Activated CD4-positive, alpha-beta T cell treated with anti-CD3 and anti-CD28 coated beads, Interleukin-2, amount 50 U/mL, for 1 hour (primary cell): ENCODE measurements around the gene TTC28.
"Not testable (repeated sequence)": the region's sequence is repeated elsewhere in the genome, so short reads cannot be mapped to it uniquely, and the experiment has no call there.

Experiments used
- DNase-seq: peaks from one replicate; pipeline ENCODE4 v3.0.0-alpha.2; 2020

The TTC28 gene

DNA sequence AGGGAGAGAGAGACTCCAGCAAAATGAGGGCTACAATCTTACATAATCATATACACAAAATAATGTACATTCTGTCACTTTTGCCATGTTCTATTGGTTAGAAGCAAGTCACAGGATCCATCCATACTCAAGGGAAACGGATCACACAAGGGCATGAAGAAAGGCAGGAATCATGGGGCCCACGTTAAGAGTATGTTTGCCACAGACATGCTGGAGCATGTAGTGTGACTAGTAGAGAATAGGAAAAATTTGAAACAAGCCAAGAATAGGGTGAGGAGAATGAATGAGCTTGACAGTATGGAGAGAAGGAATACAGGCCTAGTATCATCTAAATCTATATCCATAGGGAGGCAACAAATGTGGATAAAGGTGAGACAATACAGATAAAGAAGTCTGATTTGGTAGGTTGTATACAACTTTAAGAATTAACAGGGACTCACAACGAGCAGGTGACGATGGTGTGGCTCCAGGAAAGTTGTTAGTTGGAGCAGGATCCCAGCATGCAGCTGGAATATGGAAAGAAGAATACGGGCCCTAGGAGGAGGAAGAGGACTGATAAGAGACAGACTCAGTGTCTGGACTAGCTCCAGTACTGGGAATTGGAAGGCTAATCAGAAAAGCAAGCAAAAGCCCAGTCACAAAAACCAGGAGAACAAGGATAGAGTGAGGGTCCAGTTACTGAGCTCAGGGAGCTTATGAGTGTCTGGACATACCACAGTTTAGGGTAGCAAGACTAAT, 458.8 kb downstream of the TTC28 start:
- DNase-seq = no peak

DNA sequence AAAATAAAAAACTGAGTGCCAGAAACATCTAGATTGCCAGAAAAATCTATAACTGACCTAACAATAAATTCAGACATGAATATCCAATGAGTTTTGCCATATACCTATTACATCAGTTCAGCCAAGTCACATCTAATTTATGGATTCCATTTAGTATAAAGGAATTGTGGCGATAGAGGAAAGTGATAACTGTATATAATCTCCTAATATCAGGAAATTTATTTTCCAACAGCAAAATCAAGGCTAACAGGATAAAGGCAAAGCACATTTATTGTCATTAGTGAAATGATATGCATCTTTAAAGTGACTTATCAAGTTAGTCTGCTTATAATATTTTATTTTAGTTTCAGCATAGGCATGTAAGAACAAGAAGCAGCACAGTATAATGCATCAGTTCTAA, 462.4 kb downstream of the TTC28 start:
- no peak for DNase-seq

DNA sequence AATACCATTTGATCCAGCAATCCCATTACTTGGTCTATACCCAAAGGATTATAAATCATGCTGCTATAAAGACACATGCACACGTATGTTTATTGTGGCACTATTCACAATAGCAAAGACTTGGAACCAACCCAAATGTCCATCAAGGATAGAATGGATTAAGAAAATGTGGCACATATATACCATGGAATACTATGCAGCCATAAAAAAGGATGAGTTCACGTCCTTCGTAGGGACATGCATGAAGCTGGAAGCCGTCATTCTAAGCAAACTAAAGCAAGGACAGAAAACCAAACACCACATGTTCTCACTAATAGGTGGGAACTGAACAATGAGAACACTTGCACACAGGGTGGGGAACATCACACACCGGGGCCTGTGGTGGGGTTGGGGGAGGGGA, 464.9 kb downstream of the TTC28 start:
- DNase-seq = not testable (repeated sequence)

DNA sequence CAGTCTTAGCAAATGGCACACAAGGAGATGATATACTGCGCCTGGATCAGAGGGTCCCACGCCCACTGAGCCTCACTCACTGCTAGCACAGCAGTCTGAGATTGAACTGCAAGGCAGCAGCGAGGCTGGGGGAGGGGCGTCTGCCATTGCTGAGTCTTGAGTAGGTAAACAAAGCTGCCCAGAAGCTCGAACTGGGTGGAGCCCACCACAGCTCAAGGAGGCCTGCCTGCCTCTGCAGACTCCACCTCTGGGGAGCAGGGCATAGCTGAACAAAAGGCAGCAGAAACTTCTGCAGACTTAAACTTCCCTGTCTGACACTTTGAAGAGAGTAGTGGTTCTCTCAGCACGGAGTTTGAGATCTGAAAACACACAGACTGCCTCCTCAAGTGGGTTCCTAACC, 470.2 kb downstream of the TTC28 start:
- DNase-seq = not testable (repeated sequence)

DNA sequence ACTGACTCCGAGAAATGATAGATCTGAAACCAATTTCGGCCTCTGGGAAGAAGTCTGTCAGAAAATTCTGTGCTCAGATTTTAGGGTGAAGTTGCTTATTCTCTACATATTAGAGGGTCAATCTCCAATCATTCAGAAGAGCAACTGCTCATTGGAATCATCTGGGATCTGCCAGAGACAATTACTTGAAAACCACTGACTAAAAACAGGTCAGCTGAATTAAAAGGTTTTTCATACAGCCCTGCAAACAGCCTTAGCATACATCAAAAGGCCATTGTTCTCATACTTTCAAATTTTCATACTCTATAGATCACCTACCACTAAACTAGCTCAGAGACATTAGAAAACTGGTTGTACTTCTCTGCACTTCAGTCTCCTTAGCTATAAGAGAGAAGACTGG, 470.9 kb downstream of the TTC28 start:
- no peak for DNase-seq

DNA sequence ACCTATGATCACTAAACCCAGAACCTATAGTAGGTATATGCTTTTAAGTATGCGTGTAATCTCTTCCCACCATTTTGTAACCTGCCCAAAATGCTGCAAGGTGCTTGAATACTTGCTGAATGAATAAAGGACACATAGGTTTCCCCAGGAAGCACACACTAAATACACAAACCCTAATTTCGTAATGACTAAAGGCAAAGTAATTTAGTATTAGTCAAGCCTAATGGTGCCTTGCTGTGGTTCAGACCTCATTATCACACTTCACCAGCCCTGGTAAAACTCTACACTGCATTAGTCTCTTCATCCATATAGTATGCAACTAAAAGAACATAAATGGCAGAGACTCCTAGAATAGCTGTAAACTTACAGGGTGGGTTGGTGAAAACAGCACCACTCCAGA, 471.6 kb downstream of the TTC28 start:
- no peak for DNase-seq

GRCh38 chr22:28207281-28208030, 472.2 kb downstream of the TTC28 start:
- no peak for DNase-seq

DNA sequence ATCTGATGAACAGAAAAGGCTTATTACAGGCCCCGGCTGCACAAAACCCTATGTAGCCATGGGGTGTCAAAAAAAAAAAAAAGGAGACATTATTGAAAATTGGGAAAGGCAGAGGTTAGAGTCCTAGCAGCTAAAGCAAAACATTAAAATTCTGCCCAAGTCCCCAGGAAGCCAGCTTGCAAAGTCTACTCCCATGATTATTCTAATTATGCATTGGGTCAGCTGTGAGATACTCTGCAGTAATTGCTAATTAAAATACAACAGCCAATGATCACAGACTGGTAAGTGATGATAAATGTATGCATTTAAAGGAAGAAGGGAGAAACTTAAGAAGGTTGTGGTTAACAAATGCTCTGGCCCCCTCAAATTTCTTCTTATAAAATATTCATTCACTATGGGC, 473.7 kb downstream of the TTC28 start:
- DNase-seq = no peak

DNA sequence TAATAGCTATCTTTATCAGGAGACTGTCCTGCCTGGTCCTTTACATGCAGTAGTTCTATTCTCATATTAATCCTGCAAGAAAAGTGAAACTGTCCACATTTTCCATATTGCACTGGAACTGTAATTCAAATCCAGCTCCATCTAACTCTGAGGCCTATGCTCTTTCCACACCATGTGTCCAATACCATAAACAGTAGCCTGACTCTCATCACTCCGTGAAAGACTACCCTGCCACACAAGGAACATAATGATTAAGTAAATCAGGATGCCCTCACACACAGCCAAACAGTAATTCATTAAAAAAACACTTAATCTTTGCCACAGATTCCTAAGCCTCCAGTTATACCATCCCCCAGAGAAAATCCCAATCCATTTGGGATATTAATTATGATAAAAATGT, 475.3 kb downstream of the TTC28 start:
- no peak for DNase-seq

- DNase-seq = no peak
Observed at GRCh38 chr22:28203286-28203685, 476.4 kb downstream of the TTC28 start.

- no peak for DNase-seq
Observed at GRCh38 chr22:28198692-28199091, 480.9 kb downstream of the TTC28 start.

GRCh38 chr22:28191571-28191970, 488.1 kb downstream of the TTC28 start:
- not testable (repeated sequence) for DNase-seq

GRCh38 chr22:28188178-28188879, 491.3 kb downstream of the TTC28 start:
- DNase-seq = no peak

GRCh38 chr22:28187612-28188011, 492.0 kb downstream of the TTC28 start:
- no peak for DNase-seq

- DNase-seq = no peak
Observed at GRCh38 chr22:28186641-28187040, 493.0 kb downstream of the TTC28 start.

DNA sequence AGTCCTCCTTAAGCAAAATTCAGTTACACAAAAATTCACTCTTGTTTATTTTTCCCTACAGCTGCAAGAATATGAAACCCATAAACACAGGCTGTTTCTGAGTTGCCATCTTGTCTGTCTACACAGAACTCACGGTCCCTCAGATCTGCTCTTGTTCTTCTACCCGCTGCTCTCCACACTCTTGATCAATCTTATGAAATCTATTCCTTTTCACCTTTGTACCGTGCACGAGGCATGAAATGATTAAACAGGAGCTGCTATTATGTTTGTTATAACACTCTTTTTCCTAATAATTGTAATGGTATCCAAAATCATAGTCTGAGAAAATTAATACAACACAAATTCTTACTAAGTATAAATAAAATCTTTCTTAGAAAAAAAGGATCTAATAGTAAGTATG, 494.5 kb downstream of the TTC28 start:
- no peak for DNase-seq

GRCh38 chr22:28183078-28183860, 496.4 kb downstream of the TTC28 start:
- DNase-seq = no peak

DNA sequence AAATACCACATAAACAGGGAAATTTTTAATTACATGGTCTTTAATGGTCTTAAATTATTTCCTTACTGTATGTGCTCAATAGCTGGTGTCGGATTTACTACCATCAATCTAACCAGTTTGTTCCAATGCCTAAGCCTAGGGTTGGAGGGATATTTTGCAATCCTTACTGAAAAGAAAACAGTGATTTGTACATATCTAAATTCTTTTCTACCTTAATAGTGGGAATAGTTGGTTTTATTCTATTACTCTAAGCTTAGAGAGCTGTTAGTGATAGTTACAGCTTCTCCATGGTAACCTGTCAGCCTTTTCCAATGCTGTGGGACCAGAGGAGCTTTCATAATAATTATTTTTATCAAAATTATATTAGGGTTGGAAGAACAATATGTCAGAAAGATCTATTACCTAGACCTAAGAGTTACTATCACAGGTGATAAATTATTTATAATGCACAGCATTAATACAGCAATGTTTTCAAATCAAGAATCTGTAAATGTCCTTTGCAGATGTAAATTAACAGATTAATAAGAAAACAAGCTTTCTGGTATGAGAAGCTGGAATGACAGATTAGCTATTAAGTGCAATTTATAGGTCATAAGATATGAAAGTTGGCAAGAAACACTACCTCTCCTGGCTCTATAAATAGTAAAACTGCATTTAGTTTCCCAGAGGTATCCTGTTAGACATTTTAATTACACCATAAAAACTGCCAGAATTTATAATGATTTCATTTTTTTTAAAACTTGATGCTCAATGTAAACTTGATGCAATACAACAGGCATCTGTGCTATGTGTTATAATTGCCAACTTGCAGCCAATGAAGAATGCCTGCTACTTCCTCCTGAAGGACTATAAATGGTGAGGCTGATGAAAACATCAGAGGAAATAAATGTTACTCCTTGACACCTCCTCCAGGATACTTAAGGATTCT, 498.6 kb downstream of the TTC28 start:
- no peak for DNase-seq

GRCh38 chr22:28179392-28179791, 500.2 kb downstream of the TTC28 start:
- DNase-seq = no peak

GRCh38 chr22:28175730-28176492, 503.7 kb downstream of the TTC28 start:
- DNase-seq = no peak

- DNase-seq = no peak
Observed at GRCh38 chr22:28174509-28174908, 505.1 kb downstream of the TTC28 start.
